HepG2 (cell line): ENCODE data around the gene CPEB4. TPM values are rescaled to one million over a fixed set of nuclear protein-coding genes. Genes with fewer than 3 reads are reported as not detected.

Source experiments
- CHCHD3 ChIP-seq: sonication (generic); formaldehyde crosslinking; IDR thresholded peaks from 2 replicates; pipeline ENCODE4 v1.8.0; 2022; ENCODE audit warnings: mild to moderate bottlenecking, missing genetic modification reagents, moderate library complexity
- FIP1L1 ChIP-seq: fragments of 200-400 bp; formaldehyde crosslinking; IDR thresholded peaks from 2 replicates; pipeline ENCODE4 v1.6.1; 2018; ENCODE audit warnings: low read depth, mild to moderate bottlenecking, low read length, moderate library complexity, borderline replicate concordance; ENCODE audit not compliant: insufficient read depth
- GATAD1 ChIP-seq: IDR thresholded peaks from 2 replicates; pipeline ENCODE4 v1.6.1; 2016; ENCODE audit warnings: missing genetic modification reagents, missing compliant biosample characterization
- HNRNPLL ChIP-seq: fragments of 200-400 bp; formaldehyde crosslinking; IDR thresholded peaks from 2 replicates; pipeline ENCODE4 v1.6.1; 2017; ENCODE audit warnings: mild to moderate bottlenecking, low read depth, low read length; ENCODE audit not compliant: poor library complexity, severe bottlenecking
- KDM1A ChIP-seq: IDR thresholded peaks from 2 replicates; pipeline ENCODE4 v1.6.1; 2016; ENCODE audit warnings: missing compliant biosample characterization
- KLF15 ChIP-seq: sonication (generic); formaldehyde crosslinking; IDR thresholded peaks from 2 replicates; pipeline ENCODE4 v1.8.1; 2023; ENCODE audit warnings: borderline replicate concordance, mild to moderate bottlenecking, inconsistent platforms, missing genetic modification reagents, mixed read lengths
- KLF16 ChIP-seq, 2 experiments: sonication (generic) in 1 of 2; formaldehyde crosslinking in 1 of 2; IDR thresholded peaks; 2 replicates each; pipeline versions ENCODE4 v1.6.1 to v1.8.0; 2016 to 2023; ENCODE audit warnings: missing genetic modification reagents in 2 of 2, missing compliant biosample characterization in 1 of 2
- KLF9 ChIP-seq: IDR thresholded peaks from 2 replicates; pipeline ENCODE4 v1.6.1; 2016; ENCODE audit warnings: low read depth
- MAFF ChIP-seq: IDR thresholded peaks from 2 replicates; pipeline ENCODE4 v1.6.1; 2011; ENCODE audit warnings: low read depth, low read length, improper control_type of control experiment
- MYNN ChIP-seq: sonication (generic); formaldehyde crosslinking; IDR thresholded peaks from 2 replicates; pipeline ENCODE4 v1.4.0; 2020; ENCODE audit warnings: mild to moderate bottlenecking, low read depth, missing genetic modification reagents
- PAF1 ChIP-seq: IDR thresholded peaks from 2 replicates; pipeline ENCODE4 v1.6.1; 2016; ENCODE audit warnings: missing genetic modification reagents, missing compliant biosample characterization
- REPIN1 ChIP-seq: sonication (generic); formaldehyde crosslinking; IDR thresholded peaks from 2 replicates; pipeline ENCODE4 v1.8.0; 2022; ENCODE audit warnings: missing genetic modification reagents, low read depth, mild to moderate bottlenecking, borderline replicate concordance
- SP2 ChIP-seq: sonication (generic); formaldehyde crosslinking; IDR thresholded peaks from 2 replicates; pipeline ENCODE4 v1.5.1; 2020; ENCODE audit warnings: mild to moderate bottlenecking, missing genetic modification reagents
- TOPORS ChIP-seq: sonication (generic); formaldehyde crosslinking; IDR thresholded peaks from 2 replicates; pipeline ENCODE4 v1.8.0; 2023; ENCODE audit warnings: mild to moderate bottlenecking, missing genetic modification reagents
- ZNF3 ChIP-seq: IDR thresholded peaks from 2 replicates; pipeline ENCODE4 v1.7.0; 2017; ENCODE audit warnings: inconsistent platforms
- ZNF337 ChIP-seq: sonication (generic); formaldehyde crosslinking; IDR thresholded peaks from 2 replicates; pipeline ENCODE4 v1.5.1; 2020; ENCODE audit warnings: missing genetic modification reagents, low read depth, mild to moderate bottlenecking, borderline replicate concordance
- ZNF350 ChIP-seq: sonication (generic); formaldehyde crosslinking; IDR thresholded peaks from 2 replicates; pipeline ENCODE4 v1.4.0; 2020; ENCODE audit warnings: mild to moderate bottlenecking, low read depth, missing genetic modification reagents, borderline replicate concordance
- ZNF432 ChIP-seq: sonication (generic); formaldehyde crosslinking; IDR thresholded peaks from 2 replicates; pipeline ENCODE4 v1.5.0; 2020; ENCODE audit warnings: missing genetic modification reagents, mild to moderate bottlenecking, borderline replicate concordance
- ZNF468 ChIP-seq: sonication (generic); formaldehyde crosslinking; IDR thresholded peaks from 2 replicates; pipeline ENCODE4 v1.8.0; 2022; ENCODE audit warnings: mild to moderate bottlenecking, moderate library complexity, missing genetic modification reagents
- ZNF484 ChIP-seq: sonication (generic); formaldehyde crosslinking; IDR thresholded peaks from 2 replicates; pipeline ENCODE4 v1.5.1; 2020; ENCODE audit warnings: mild to moderate bottlenecking, low read depth, missing genetic modification reagents, borderline replicate concordance
- ZNF546 ChIP-seq: sonication (generic); formaldehyde crosslinking; conservative IDR thresholded peaks from 2 replicates; pipeline ENCODE4 v1.8.1; 2023; ENCODE audit warnings: mild to moderate bottlenecking, missing genetic modification reagents
- ZNF772 ChIP-seq: sonication (generic); formaldehyde crosslinking; IDR thresholded peaks from 2 replicates; pipeline ENCODE4 v1.5.0; 2020; ENCODE audit warnings: mild to moderate bottlenecking, missing genetic modification reagents
- polyA plus RNA-seq, 8 experiments: library from polyadenylated mRNA; depleted of rRNA in 3 of 8; stranded (reverse) in 7 of 8; unstranded in 1 of 8; fragments of >200 nt; fragmentation: Illumina TruSeq in 4 of 8; extraction: Trizol in 4 of 8; gene quantifications; 2 replicates each; pipeline versions ENCODE4 v1.2.1 to v1.2.3, GENCODE V29; 2011 to 2016; ENCODE audit warnings: low read depth in 4 of 8, missing spikeins in 1 of 8, mixed read lengths in 1 of 8; ENCODE audit not compliant: insufficient read depth in 1 of 8
- total RNA-seq, 5 experiments: library from RNA; depleted of rRNA; stranded (reverse); fragments of >200 nt; fragmentation: Illumina TruSeq; extraction: Trizol; gene quantifications; 2 replicates each; pipeline ENCODE4 v1.2.3, GENCODE V29; 2016; ENCODE audit warnings: low read depth in 1 of 5
- TF ChIP-seq, protein P1 (sequence below): sonication (generic); formaldehyde crosslinking; IDR thresholded peaks from 2 replicates; pipeline ENCODE4 v1.5.1; 2020; ENCODE audit warnings: mild to moderate bottlenecking, missing genetic modification reagents
- TF ChIP-seq, protein P2 (sequence below): sonication (generic); formaldehyde crosslinking; IDR thresholded peaks from 2 replicates; pipeline ENCODE4 v1.9.0; 2022; ENCODE audit warnings: low read depth, missing genetic modification reagents
- TF ChIP-seq, protein P3 (sequence below): sonication (generic); formaldehyde crosslinking; IDR thresholded peaks from 2 replicates; pipeline ENCODE4 v1.8.0; 2022; ENCODE audit warnings: mild to moderate bottlenecking, missing genetic modification reagents, moderate library complexity
- TF ChIP-seq, protein P4 (sequence below): sonication (generic); formaldehyde crosslinking; IDR thresholded peaks from 2 replicates; pipeline ENCODE4 v1.8.1; 2023; ENCODE audit warnings: mild to moderate bottlenecking, missing genetic modification reagents, borderline replicate concordance

CPEB4 gene
- total and polyA plus RNA-seq, 2 of the 13 experiments (the other 11 are each of a cell fraction or from before 2014, with no cell fraction given): 7.7 to 26.7 TPM

DNA sequence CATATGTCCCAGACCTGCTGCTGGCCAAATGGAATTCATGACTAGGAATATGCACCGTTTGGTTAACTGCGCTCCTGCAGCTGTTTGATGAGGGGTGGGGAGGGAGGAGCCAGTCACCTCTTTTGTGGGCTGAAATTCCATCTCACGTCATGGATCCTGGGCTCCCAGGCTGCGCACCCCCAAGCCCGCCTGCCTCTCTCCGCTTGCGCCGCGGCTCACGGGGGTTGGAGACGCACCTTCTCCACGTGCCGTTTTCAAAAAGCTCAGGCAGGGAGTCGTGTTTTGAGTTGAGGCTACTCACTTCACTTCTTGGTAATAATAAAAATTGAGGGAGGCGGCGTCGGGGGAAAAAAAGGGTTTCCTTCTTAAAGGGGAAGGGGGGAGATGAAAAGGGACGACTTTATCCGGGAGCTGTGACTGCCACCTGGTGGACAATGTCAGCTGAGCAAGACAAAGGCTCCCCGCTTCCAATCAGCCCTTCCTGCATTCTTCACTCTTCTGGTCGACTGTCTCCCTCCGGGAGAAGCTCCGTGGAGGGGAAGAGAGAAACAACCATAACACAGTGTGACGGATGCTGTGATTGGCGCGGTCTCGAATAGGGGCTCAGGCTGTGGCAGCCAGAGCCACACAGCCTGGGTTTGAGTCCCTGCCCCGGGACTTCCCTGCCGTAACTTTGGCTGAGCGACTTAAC lies 84.9 kb downstream of the CPEB4 start (continued):
- TF ChIP-seq, protein P1, sequence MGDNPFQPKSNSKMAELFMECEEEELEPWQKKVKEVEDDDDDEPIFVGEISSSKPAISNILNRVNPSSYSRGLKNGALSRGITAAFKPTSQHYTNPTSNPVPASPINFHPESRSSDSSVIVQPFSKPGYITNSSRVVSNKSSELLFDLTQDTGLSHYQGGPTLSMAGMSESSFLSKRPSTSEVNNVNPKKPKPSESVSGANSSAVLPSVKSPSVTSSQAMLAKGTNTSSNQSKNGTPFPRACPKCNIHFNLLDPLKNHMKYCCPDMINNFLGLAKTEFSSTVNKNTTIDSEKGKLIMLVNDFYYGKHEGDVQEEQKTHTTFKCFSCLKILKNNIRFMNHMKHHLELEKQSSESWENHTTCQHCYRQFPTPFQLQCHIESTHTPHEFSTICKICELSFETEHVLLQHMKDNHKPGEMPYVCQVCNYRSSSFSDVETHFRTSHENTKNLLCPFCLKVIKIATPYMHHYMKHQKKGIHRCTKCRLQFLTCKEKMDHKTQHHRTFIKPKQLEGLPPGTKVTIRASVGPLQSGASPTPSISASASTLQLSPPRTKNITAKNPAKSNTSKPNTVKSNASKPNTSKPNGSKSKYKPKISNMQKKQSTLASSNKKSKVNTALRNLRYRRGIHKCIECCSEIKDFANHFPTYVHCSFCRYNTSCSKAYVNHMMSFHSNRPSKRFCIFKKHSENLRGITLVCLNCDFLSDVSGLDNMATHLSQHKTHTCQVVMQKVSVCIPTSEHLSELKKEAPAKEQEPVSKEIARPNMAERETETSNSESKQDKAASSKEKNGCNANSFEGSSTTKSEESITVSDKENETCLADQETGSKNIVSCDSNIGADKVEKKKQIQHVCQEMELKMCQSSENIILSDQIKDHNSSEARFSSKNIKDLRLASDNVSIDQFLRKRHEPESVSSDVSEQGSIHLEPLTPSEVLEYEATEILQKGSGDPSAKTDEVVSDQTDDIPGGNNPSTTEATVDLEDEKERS: no peak
- TF ChIP-seq KLF9 (CRISPR knock-in tag): no peak
- TF ChIP-seq KLF16 (CRISPR knock-in tag; IDR thresholded peaks at IDR 0.05): peak in 1 of 2 experiments; percentile 55; a peak in 1 of 4 replicates
- TF ChIP-seq ZNF337 (CRISPR knock-in tag): no peak
- no peak for TF ChIP-seq ZNF546 (CRISPR knock-in tag)
- TF ChIP-seq, protein P2, sequence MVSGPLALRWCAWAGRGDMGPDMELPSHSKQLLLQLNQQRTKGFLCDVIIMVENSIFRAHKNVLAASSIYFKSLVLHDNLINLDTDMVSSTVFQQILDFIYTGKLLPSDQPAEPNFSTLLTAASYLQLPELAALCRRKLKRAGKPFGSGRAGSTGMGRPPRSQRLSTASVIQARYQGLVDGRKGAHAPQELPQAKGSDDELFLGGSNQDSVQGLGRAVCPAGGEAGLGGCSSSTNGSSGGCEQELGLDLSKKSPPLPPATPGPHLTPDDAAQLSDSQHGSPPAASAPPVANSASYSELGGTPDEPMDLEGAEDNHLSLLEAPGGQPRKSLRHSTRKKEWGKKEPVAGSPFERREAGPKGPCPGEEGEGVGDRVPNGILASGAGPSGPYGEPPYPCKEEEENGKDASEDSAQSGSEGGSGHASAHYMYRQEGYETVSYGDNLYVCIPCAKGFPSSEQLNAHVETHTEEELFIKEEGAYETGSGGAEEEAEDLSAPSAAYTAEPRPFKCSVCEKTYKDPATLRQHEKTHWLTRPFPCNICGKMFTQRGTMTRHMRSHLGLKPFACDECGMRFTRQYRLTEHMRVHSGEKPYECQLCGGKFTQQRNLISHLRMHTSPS: no peak
- TF ChIP-seq SP2: no peak
- TF ChIP-seq ZNF432 (CRISPR knock-in tag): no peak
- no peak for TF ChIP-seq ZNF3 (CRISPR knock-in tag)
- TF ChIP-seq FIP1L1: no peak
- no peak for TF ChIP-seq ZNF468
- TF ChIP-seq ZNF772 (CRISPR knock-in tag): no peak
- TF ChIP-seq PAF1 (CRISPR knock-in tag): no peak
- peak; percentile 40; the same call in 1 of the 2 replicates for TF ChIP-seq GATAD1 (CRISPR knock-in tag)
- TF ChIP-seq KDM1A (CRISPR knock-in tag): no peak
- no peak for TF ChIP-seq HNRNPLL
- TF ChIP-seq MAFF: no peak
- 0 out of 2 replicates have a peak, but pooled peaks have one; percentile 19 for TF ChIP-seq MYNN
- no peak for TF ChIP-seq CHCHD3 (CRISPR knock-in tag)
- no peak for TF ChIP-seq TOPORS (CRISPR knock-in tag)
- TF ChIP-seq, protein P3, sequence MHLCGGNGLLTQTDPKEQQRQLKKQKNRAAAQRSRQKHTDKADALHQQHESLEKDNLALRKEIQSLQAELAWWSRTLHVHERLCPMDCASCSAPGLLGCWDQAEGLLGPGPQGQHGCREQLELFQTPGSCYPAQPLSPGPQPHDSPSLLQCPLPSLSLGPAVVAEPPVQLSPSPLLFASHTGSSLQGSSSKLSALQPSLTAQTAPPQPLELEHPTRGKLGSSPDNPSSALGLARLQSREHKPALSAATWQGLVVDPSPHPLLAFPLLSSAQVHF (CRISPR knock-in tag): no peak
- no peak for TF ChIP-seq ZNF484
- no peak for TF ChIP-seq KLF15 (CRISPR knock-in tag)
- TF ChIP-seq, protein P4, sequence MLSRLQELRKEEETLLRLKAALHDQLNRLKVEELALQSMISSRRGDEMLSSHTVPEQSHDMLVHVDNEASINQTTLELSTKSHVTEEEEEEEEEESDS (CRISPR knock-in tag): no peak
- no peak; the same call in 1 of the 2 replicates for TF ChIP-seq ZNF350 (CRISPR knock-in tag)
- no peak for TF ChIP-seq REPIN1 (CRISPR knock-in tag)
